ENCODE data around the gene TXNDC8. TPM values are rescaled to one million over a fixed set of nuclear protein-coding genes. Genes with fewer than 3 reads are reported as not detected.

TXNDC8 gene
- total and polyA plus RNA-seq, 2 of the 13 experiments (the other 11 are each of a cell fraction or from before 2014, with no cell fraction given) = not detected

DNA sequence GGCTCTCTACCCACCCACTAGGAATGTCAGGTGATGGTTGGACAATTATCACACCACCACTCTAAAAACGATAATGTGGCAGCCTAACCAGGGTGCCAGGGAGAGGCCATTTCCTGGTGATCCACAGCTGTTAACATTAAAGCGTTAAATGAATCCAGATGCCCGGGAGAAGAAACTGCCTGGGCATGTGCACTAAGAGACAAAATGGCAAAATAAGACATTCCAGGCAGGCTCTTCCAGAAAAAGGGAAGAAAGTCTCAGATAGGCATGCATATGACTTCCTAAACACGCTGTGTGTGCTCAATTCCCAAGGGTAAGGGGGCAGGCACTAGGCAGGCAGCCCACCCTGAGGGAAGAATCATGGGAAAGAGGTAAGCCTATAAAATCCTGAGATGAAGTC is 76.8 kb downstream of the TXNDC8 start (continued):
- TF ChIP-seq ZNF260 (CRISPR knock-in tag; IDR thresholded peaks at IDR 0.05; ENCODE audit: borderline replicate concordance, low read depth) = no peak

DNA sequence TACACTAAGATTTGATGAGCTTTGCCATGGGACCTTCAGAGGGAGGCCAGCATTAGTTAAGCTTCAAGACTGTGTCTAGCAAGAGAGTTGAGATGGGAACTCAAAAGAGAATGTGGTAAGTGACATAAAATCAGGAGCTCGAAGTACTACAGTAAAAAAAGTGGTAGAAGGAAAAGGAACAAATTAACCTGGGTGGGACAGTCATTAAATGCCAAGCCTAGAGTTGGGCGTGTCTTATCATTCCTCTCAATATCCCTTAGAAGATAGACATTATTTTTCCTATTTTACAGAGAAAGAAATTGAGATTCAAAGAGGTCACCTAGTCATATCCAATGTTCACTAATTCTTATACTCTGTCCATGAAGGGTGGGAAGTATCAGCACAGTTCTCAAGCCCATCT is 78.1 kb downstream of the TXNDC8 start:
- in situ Hi-C loops (cut with HindIII; ENCODE audit: extremely low pct_ligation_motif_present, low pct_unique_long_range_greater_than_20kb) = loop anchor here (5.0 kb wide), 1 partner anchor 77 kb away; no protein-coding TSS in a partner anchor
- ChIA-PET CTCF (ENCODE audit: low intra/inter-chr PET ratio, low total read pairs) (no interaction called here), POLR2A (interaction anchor here (0.5 kb wide), 1 partner anchor 27 kb away, joined by 3 read pairs; no protein-coding TSS in a partner anchor)
- Histone ChIP-seq H3K27ac (ENCODE audit: extremely low read length, insufficient read depth, low read length) (no peak overlapping the region), H3K9ac (ENCODE audit: insufficient read depth, low read depth, low read length) (no peak overlapping the region), H3K4me3 (replicated peaks in 1 of 3; ENCODE audit: insufficient read depth in 1 of 3, low read depth in 2 of 3, low read length in 3 of 3) (no peak overlapping the region), H3K27me3 (ENCODE audit: control insufficient read depth in 1 of 2, insufficient read depth in 2 of 2, low read length in 2 of 2) (no peaks in the 10 kb centered on the region; a peak in 1 of 5 replicates), H3K4me1 (ENCODE audit: insufficient read depth, low read length) (peaks cover 16% of the 10 kb centered on the region), H3K9me3 (ENCODE audit: low read length) (no peaks in the 10 kb centered on the region), H3K4me2 (ENCODE audit: low read depth, low read length) (no peak overlapping the region), H4K20me1 (ENCODE audit: insufficient read depth, low read length) (peaks cover 8% of the 10 kb centered on the region), H3K79me2 (ENCODE audit: insufficient read depth, low read length) (peaks cover 26% of the 10 kb centered on the region), H2AFZ (ENCODE audit: low read length) (no peak overlapping the region), H3K36me3 (replicated peaks in 1 of 2; ENCODE audit: control insufficient read depth in 1 of 2, insufficient read depth in 2 of 2, low read length in 2 of 2) (no peaks in the 10 kb centered on the region)
- no peak for FAIRE-seq
- no peak for DNase-seq (ENCODE audit: low spot score)
- WGBS (ENCODE audit: low lambda C conversion rate) = 90% methylated on average over 2 of the region's 2 CpGs
- intact Hi-C loops (cut with micrococcal nuclease; ENCODE audit: unreplicated experiment) = no loop called here
- no peak for ATAC-seq
- no TSS peak for BruUV-seq (replicated peaks)
- TF ChIP-seq, protein P1, sequence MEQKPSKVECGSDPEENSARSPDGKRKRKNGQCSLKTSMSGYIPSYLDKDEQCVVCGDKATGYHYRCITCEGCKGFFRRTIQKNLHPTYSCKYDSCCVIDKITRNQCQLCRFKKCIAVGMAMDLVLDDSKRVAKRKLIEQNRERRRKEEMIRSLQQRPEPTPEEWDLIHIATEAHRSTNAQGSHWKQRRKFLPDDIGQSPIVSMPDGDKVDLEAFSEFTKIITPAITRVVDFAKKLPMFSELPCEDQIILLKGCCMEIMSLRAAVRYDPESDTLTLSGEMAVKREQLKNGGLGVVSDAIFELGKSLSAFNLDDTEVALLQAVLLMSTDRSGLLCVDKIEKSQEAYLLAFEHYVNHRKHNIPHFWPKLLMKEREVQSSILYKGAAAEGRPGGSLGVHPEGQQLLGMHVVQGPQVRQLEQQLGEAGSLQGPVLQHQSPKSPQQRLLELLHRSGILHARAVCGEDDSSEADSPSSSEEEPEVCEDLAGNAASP (CRISPR knock-in tag; IDR thresholded peaks at IDR 0.05; ENCODE audit: borderline replicate concordance) = no peak
- no peak for TF ChIP-seq KDM5A (IDR thresholded peaks at IDR 0.05; ENCODE audit: borderline replicate concordance, low read length)
- no peak for TF ChIP-seq ZFP90 (CRISPR knock-in tag; IDR thresholded peaks at IDR 0.05; ENCODE audit: borderline replicate concordance)
- TF ChIP-seq ZNF652 (CRISPR knock-in tag; IDR thresholded peaks at IDR 0.05; ENCODE audit: borderline replicate concordance, low read depth) = no peak
- no peak for TF ChIP-seq SMAD1 (CRISPR knock-in tag; IDR thresholded peaks at IDR 0.05; ENCODE audit: borderline replicate concordance, low read depth)
- TF ChIP-seq ZNF556 (CRISPR knock-in tag; IDR thresholded peaks at IDR 0.05; ENCODE audit: borderline replicate concordance) = no peak
- TF ChIP-seq FIP1L1 (IDR thresholded peaks at IDR 0.05; ENCODE audit: borderline replicate concordance, insufficient read depth, low read depth, low read length) = no peak
- no peak for TF ChIP-seq SALL2 (CRISPR knock-in tag; IDR thresholded peaks at IDR 0.05)
- no peak for TF ChIP-seq CHD4 (IDR thresholded peaks at IDR 0.05; ENCODE audit: borderline replicate concordance, low read length)
- TF ChIP-seq FOXK1 (CRISPR knock-in tag; IDR thresholded peaks at IDR 0.05; ENCODE audit: borderline replicate concordance, low read depth) = no peak
- TF ChIP-seq ZNF331 (CRISPR knock-in tag; IDR thresholded peaks at IDR 0.05) = no peak
- TF ChIP-seq, protein P2, sequence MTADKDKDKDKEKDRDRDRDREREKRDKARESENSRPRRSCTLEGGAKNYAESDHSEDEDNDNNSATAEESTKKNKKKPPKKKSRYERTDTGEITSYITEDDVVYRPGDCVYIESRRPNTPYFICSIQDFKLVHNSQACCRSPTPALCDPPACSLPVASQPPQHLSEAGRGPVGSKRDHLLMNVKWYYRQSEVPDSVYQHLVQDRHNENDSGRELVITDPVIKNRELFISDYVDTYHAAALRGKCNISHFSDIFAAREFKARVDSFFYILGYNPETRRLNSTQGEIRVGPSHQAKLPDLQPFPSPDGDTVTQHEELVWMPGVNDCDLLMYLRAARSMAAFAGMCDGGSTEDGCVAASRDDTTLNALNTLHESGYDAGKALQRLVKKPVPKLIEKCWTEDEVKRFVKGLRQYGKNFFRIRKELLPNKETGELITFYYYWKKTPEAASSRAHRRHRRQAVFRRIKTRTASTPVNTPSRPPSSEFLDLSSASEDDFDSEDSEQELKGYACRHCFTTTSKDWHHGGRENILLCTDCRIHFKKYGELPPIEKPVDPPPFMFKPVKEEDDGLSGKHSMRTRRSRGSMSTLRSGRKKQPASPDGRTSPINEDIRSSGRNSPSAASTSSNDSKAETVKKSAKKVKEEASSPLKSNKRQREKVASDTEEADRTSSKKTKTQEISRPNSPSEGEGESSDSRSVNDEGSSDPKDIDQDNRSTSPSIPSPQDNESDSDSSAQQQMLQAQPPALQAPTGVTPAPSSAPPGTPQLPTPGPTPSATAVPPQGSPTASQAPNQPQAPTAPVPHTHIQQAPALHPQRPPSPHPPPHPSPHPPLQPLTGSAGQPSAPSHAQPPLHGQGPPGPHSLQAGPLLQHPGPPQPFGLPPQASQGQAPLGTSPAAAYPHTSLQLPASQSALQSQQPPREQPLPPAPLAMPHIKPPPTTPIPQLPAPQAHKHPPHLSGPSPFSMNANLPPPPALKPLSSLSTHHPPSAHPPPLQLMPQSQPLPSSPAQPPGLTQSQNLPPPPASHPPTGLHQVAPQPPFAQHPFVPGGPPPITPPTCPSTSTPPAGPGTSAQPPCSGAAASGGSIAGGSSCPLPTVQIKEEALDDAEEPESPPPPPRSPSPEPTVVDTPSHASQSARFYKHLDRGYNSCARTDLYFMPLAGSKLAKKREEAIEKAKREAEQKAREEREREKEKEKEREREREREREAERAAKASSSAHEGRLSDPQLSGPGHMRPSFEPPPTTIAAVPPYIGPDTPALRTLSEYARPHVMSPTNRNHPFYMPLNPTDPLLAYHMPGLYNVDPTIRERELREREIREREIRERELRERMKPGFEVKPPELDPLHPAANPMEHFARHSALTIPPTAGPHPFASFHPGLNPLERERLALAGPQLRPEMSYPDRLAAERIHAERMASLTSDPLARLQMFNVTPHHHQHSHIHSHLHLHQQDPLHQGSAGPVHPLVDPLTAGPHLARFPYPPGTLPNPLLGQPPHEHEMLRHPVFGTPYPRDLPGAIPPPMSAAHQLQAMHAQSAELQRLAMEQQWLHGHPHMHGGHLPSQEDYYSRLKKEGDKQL (CRISPR knock-in tag; IDR thresholded peaks at IDR 0.05; ENCODE audit: low read depth) = no peak
- no peak for TF ChIP-seq SRY (CRISPR knock-in tag; IDR thresholded peaks at IDR 0.05)
- no peak for TF ChIP-seq ZNF720 (CRISPR knock-in tag; IDR thresholded peaks at IDR 0.05)

Data from HepG2 (cell line).